K562 (cell line): ENCODE measurements around the gene BCL2L15. TPM values are rescaled to one million over a fixed set of nuclear protein-coding genes. Genes with fewer than 3 reads are reported as not detected.

Source experiments
- ATAC-seq: fragments of 200-7000 bp; cut with Tn5 transposase; 3 replicates; pipeline ENCODE4 v1.9.1; 2020; ENCODE audit warnings: moderate library complexity
- BruUV-seq: library from RNA; stranded (reverse); fragments of 400-500 nt; replicated peaks from 2 replicates; lab custom pipeline; 2021; lab: Mats Ljungman, UMichigan
- CTCF ChIA-PET: fragments of 300-600 bp; formaldehyde crosslinking; extraction: SDS; loops from one replicate; lab custom pipeline; 2021; ENCODE audit warnings: low intra/inter-chr PET ratio; lab: Yijun Ruan, JAX
- POLR2A ChIA-PET: fragments of 300-600, 350-650 bp; sonication (Branson Sonifier 250); formaldehyde crosslinking; extraction: SDS; loops from one replicate; lab custom pipeline; 2021; ENCODE audit warnings: antibody characterized with exemption, inconsistent platforms; lab: Yijun Ruan, JAX
- DNase-seq, 4 experiments: peaks; one replicate each; pipeline versions ENCODE4 v3.0.0 to v3.0.0-alpha.2; 2011 to 2018; ENCODE audit warnings: low spot score in 3 of 4, mixed read lengths in 3 of 4; ENCODE audit errors: extremely low read depth in 1 of 4
- FAIRE-seq: peaks from 2 replicates; lab custom pipeline; 2011; peaks lifted over from hg19 to GRCh38; lab: Jason Lieb, UNC
- H2AFZ ChIP-seq: 2 replicates; pipeline ENCODE4 v1.6.0; 2011; ENCODE audit warnings: low read depth, low read length, control low read depth, inconsistent platforms
- H3K27ac ChIP-seq: fragments of 200-600 bp; 3 replicates; pipeline ENCODE4 v1.8.0; 2011; ENCODE audit warnings: low read depth, mild to moderate bottlenecking, control low read depth, inconsistent platforms, low read length, moderate library complexity, mixed read lengths; ENCODE audit errors: extremely low read depth
- H3K27me3 ChIP-seq, 2 experiments: fragments of 300-600 bp in 1 of 2; 2 replicates in 1 of 2; 3 replicates in 1 of 2; pipeline versions ENCODE4 v1.6.0 to v1.8.0; 2011; ENCODE audit warnings: inconsistent platforms in 2 of 2, low read length in 2 of 2, mild to moderate bottlenecking in 1 of 2, mixed read lengths in 1 of 2, moderate library complexity in 1 of 2; ENCODE audit not compliant: control insufficient read depth in 2 of 2, insufficient read depth in 2 of 2
- H3K36me3 ChIP-seq: fragments of 300-600 bp; 3 replicates; pipeline ENCODE4 v1.8.0; 2011; ENCODE audit warnings: mild to moderate bottlenecking, low read length, inconsistent platforms; ENCODE audit not compliant: control insufficient read depth, insufficient read depth
- H3K4me1 ChIP-seq, 2 experiments: fragments of 200-600 bp in 1 of 2; replicated peaks in 1 of 2; 2 replicates in 1 of 2; 3 replicates in 1 of 2; pipeline versions ENCODE4 v1.5.1 to v1.8.0; 2011; ENCODE audit warnings: inconsistent platforms in 2 of 2, low read length in 2 of 2, mild to moderate bottlenecking in 1 of 2, mixed read lengths in 1 of 2, moderate library complexity in 1 of 2; ENCODE audit not compliant: control insufficient read depth in 2 of 2, insufficient read depth in 2 of 2
- H3K4me2 ChIP-seq: 2 replicates; pipeline ENCODE4 v1.6.1; 2011; ENCODE audit warnings: low read length, control low read depth, inconsistent platforms, mixed read lengths; ENCODE audit not compliant: insufficient read depth
- H3K4me3 ChIP-seq: fragments of 200-600 bp; sonication (generic), shearing (Covaris generic); 2 replicates; pipeline ENCODE4 v1.5.1; 2016; ENCODE audit warnings: control low read depth, inconsistent platforms
- H3K79me2 ChIP-seq: fragments of 200-600 bp; 3 replicates; pipeline ENCODE4 v1.8.0; 2011; ENCODE audit warnings: low read length, inconsistent platforms; ENCODE audit not compliant: control insufficient read depth, insufficient read depth
- H3K9ac ChIP-seq, 2 experiments: 2 replicates each; pipeline versions ENCODE4 v1.6.0 to v1.6.1; 2011; ENCODE audit warnings: low read depth in 2 of 2, low read length in 2 of 2, control low read depth in 1 of 2, inconsistent platforms in 1 of 2, mild to moderate bottlenecking in 1 of 2, mixed read lengths in 1 of 2; ENCODE audit not compliant: insufficient read depth in 1 of 2
- H3K9me1 ChIP-seq: one replicate; pipeline ENCODE4 v1.6.0; 2011; ENCODE audit warnings: inconsistent platforms, mild to moderate bottlenecking, low read length, moderate library complexity; ENCODE audit not compliant: control insufficient read depth, insufficient read depth
- H3K9me3 ChIP-seq: replicated peaks from 2 replicates; pipeline ENCODE4 v1.5.1; 2011; ENCODE audit warnings: low read depth, low read length, inconsistent platforms; ENCODE audit not compliant: control insufficient read depth, insufficient read depth
- H4K20me1 ChIP-seq: replicated peaks from 2 replicates; pipeline ENCODE4 v1.6.1; 2011; ENCODE audit warnings: low read length, inconsistent platforms, mixed read lengths; ENCODE audit not compliant: control insufficient read depth, insufficient read depth
- TEAD1 ChIP-seq, 2 experiments: fragments of 450-650 bp in 1 of 2; sonication (generic) in 1 of 2; formaldehyde crosslinking; IDR thresholded peaks; 2 replicates each; pipeline versions ENCODE4 v1.4.0 to v1.8.0; 2020 to 2022; ENCODE audit warnings: mild to moderate bottlenecking in 2 of 2, missing genetic modification reagents in 1 of 2
- ZBTB1 ChIP-seq: sonication (generic); formaldehyde crosslinking; IDR thresholded peaks from 2 replicates; pipeline ENCODE4 v1.8.1; 2023; ENCODE audit warnings: missing genetic modification reagents, low read depth, mild to moderate bottlenecking, borderline replicate concordance
- ZNF77 ChIP-seq: fragments of 250-450 bp; sonication (Bioruptor Pico); IDR thresholded peaks from 2 replicates; pipeline ENCODE4 v1.5.0; 2020
- WGBS: fragments of 100-300 bp; shearing (Covaris generic); methylation state at CpG from one replicate; pipeline ENCODE4 v1.1.6; 2016; ENCODE audit warnings: low coverage, mixed read lengths; ENCODE audit not compliant: insufficient coverage; ENCODE audit errors: missing lambda C conversion rate; 5-methylcytosine and 5-hydroxymethylcytosine counted together
- in situ Hi-C: fragments of 300-500 bp; cut with MboI; formaldehyde crosslinking; loops from 4 replicates; pipeline ENCODE4 v1.15.0; 2018; ENCODE audit warnings: inconsistent platforms, mixed read lengths
- intact Hi-C: fragments of 100-400 bp; cut with micrococcal nuclease; formaldehyde crosslinking; loops from 2 replicates; pipeline ENCODE4 v1.14.2; 2022
- polyA plus RNA-seq, 8 experiments: library from polyadenylated mRNA; depleted of rRNA in 4 of 8; stranded (reverse) in 5 of 8; unstranded in 3 of 8; fragments of >200 nt; fragmentation: Nextera tagmentation in 2 of 8; fragmentation: Illumina TruSeq in 1 of 8; extraction: Ambion mirVana in 2 of 8; extraction: Trizol in 1 of 8; gene quantifications; 2 replicates each; pipeline versions ENCODE4 v1.2.1 to v1.2.3, GENCODE V29; 2011 to 2014; ENCODE audit warnings: inconsistent platforms in 1 of 8, missing spikeins in 1 of 8
- total RNA-seq, 7 experiments: library from RNA; depleted of rRNA in 6 of 7; stranded (reverse); fragments of >200 nt in 6 of 7; fragmentation: Illumina TruSeq in 2 of 7; extraction: Trizol in 2 of 7; gene quantifications; 2 replicates each; pipeline versions ENCODE4 v1.2.1 to v1.2.3, GENCODE V29; 2011 to 2021; ENCODE audit warnings: low replicate concordance in 1 of 7
- TF ChIP-seq, protein P1 (sequence below): sonication (generic); formaldehyde crosslinking; IDR thresholded peaks from 2 replicates; pipeline ENCODE4 v1.8.1; 2023; ENCODE audit warnings: mild to moderate bottlenecking, missing genetic modification reagents

Gene BCL2L15
- total and polyA plus RNA-seq, 9 of the 15 experiments (the other 6 are each of a cell fraction or from before 2014, with no cell fraction given), result 0.06 to 0.42 (median 0.28) TPM; not detected in 1

DNA sequence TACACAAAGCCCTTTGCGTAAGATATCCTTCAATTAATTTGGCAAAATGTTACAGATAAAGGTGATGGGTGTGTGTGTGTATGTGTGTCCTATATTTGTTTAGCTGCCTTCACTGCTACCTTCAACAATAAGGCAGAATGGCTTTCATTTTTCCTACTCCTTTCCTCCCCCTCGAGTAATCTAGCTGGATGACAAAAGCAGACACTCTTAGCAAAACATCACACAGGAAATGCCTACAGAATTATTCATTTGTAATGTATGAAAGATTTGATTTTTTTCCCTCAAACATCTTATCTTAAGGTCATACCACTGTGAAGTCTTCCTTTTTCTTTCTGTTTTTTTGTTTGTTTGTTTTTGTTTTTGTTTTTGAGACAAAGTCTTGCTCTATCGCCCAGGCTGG lies 26.5 kb downstream of the BCL2L15 start:
- 50% methylated on average over 3 of the region's 3 CpGs for WGBS
- POLR2A ChIA-PET, result interaction anchor here (0.7 to 1.7 kb wide), 6 partner anchors 8 to 44 kb away, joined by 3 to 7 read pairs (median 4); no protein-coding TSS in a partner anchor
- no peak for FAIRE-seq
- H3K27me3 ChIP-seq, result no peaks in the 10 kb centered on the region
- no peak overlapping the region for H3K4me3 ChIP-seq
- in situ Hi-C loops (no loop called here), intact Hi-C loops (no loop called here)
- DNase-seq, result no peak
- no peak overlapping the region for H3K27ac ChIP-seq
- H3K36me3 ChIP-seq, result no peaks in the 10 kb centered on the region
- ATAC-seq, result no peak
- H3K9me3 ChIP-seq, result no peaks in the 10 kb centered on the region
- no peaks in the 10 kb centered on the region for H4K20me1 ChIP-seq
- no peaks in the 10 kb centered on the region for H3K79me2 ChIP-seq
- CTCF ChIA-PET, result no interaction called here
- H3K9me1 ChIP-seq, result no peaks in the 10 kb centered on the region
- TF ChIP-seq TEAD1 (CRISPR knock-in tag; IDR thresholded peaks at IDR 0.05) (no peak), ZBTB1 (CRISPR knock-in tag) (no peak), ZNF77 (no peak)
- TF ChIP-seq, protein P1, sequence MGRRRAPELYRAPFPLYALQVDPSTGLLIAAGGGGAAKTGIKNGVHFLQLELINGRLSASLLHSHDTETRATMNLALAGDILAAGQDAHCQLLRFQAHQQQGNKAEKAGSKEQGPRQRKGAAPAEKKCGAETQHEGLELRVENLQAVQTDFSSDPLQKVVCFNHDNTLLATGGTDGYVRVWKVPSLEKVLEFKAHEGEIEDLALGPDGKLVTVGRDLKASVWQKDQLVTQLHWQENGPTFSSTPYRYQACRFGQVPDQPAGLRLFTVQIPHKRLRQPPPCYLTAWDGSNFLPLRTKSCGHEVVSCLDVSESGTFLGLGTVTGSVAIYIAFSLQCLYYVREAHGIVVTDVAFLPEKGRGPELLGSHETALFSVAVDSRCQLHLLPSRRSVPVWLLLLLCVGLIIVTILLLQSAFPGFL (CRISPR knock-in tag), result no peak
- H2AFZ ChIP-seq, result peak overlapping the region; percentile 25
- H3K4me1 ChIP-seq, result peaks cover 4 to 13% of the 10 kb centered on the region in 2 experiments; a peak in 3 of 5 replicates
- no peak overlapping the region for H3K9ac ChIP-seq
- no peak overlapping the region for H3K4me2 ChIP-seq
- BruUV-seq, result no TSS peak
